NCI-H524 (cell line): ENCODE data around the gene GNG12.

Experiments
- DNase-seq, 2 experiments: peaks; one replicate each; lab custom pipeline; 2025; lab: John Stamatoyannopoulos, UW

GNG12 gene

GRCh38 chr1:67840449-67840848, 7.2 kb upstream of the GNG12 start:
- DNase-seq = no peak

- no peak for DNase-seq
These were observed 6.6 kb upstream of the GNG12 start for GRCh38 chr1:67839826-67840225.

GRCh38 chr1:67838180-67838910, 5.1 kb upstream of the GNG12 start:
- no peak for DNase-seq

GRCh38 chr1:67836769-67837168, 3.5 kb upstream of the GNG12 start:
- DNase-seq = no peak

GRCh38 chr1:67835663-67836452, 2.6 kb upstream of the GNG12 start:
- peak in 1 of 2 experiments; percentile 37 for DNase-seq

GRCh38 chr1:67834246-67834877, 1.1 kb upstream of the GNG12 start:
- peak; percentile 64 to 77 for DNase-seq

- DNase-seq = no peak
These were observed 304 bp upstream of the GNG12 start for GRCh38 chr1:67833602-67833940.

GRCh38 chr1:67831850-67832513, 1.3 kb downstream of the GNG12 start:
- DNase-seq = peak; percentile 46 to 52

GRCh38 chr1:67830928-67831830, 2.1 kb downstream of the GNG12 start:
- DNase-seq = no peak

- DNase-seq = no peak
These were observed 3.0 kb downstream of the GNG12 start for GRCh38 chr1:67830226-67830625.

GRCh38 chr1:67827688-67828087, 5.6 kb downstream of the GNG12 start:
- peak in 1 of 2 experiments; percentile 33 for DNase-seq

GRCh38 chr1:67825591-67825990, 7.7 kb downstream of the GNG12 start:
- no peak for DNase-seq

- DNase-seq = no peak
These were observed 8.5 kb downstream of the GNG12 start for GRCh38 chr1:67824766-67825165.

- no peak for DNase-seq
These were observed 9.7 kb downstream of the GNG12 start for GRCh38 chr1:67823615-67824014.

- no peak for DNase-seq
These were observed 12.0 kb downstream of the GNG12 start for GRCh38 chr1:67821263-67821662.

- DNase-seq = no peak
These were observed 14.5 kb downstream of the GNG12 start for GRCh38 chr1:67818725-67819301.

GRCh38 chr1:67818162-67818561, 15.1 kb downstream of the GNG12 start:
- DNase-seq = no peak

GRCh38 chr1:67817319-67817718, 15.9 kb downstream of the GNG12 start:
- DNase-seq = no peak

- no peak for DNase-seq
These were observed 16.8 kb downstream of the GNG12 start for GRCh38 chr1:67816506-67816905.

- no peak for DNase-seq
These were observed 17.2 kb downstream of the GNG12 start for GRCh38 chr1:67816095-67816475.
